ENCODE results near the gene MCCC2.

GRCh38 chr5:71701407-71701806, 114.3 kb downstream of the MCCC2 start:
- TF ChIP-seq, protein P1, sequence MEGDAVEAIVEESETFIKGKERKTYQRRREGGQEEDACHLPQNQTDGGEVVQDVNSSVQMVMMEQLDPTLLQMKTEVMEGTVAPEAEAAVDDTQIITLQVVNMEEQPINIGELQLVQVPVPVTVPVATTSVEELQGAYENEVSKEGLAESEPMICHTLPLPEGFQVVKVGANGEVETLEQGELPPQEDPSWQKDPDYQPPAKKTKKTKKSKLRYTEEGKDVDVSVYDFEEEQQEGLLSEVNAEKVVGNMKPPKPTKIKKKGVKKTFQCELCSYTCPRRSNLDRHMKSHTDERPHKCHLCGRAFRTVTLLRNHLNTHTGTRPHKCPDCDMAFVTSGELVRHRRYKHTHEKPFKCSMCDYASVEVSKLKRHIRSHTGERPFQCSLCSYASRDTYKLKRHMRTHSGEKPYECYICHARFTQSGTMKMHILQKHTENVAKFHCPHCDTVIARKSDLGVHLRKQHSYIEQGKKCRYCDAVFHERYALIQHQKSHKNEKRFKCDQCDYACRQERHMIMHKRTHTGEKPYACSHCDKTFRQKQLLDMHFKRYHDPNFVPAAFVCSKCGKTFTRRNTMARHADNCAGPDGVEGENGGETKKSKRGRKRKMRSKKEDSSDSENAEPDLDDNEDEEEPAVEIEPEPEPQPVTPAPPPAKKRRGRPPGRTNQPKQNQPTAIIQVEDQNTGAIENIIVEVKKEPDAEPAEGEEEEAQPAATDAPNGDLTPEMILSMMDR (IDR thresholded peaks at IDR 0.05), result no peak
- TF ChIP-seq EZH2 (IDR thresholded peaks at IDR 0.05; ENCODE audit: borderline replicate concordance, insufficient read depth, low read depth, low read length, poor library complexity, severe bottlenecking), result no peak

Measured in B cell (primary cell).